Parathyroid adenoma (tissue), 2 donors: ENCODE data around the gene ATP2B2.

Experiments used
- H2AFZ ChIP-seq: fragments of 300-600 bp; sonication (generic); one replicate; pipeline ENCODE4 v1.7.0; 2017; ENCODE audit warnings: antibody characterized with exemption, mild to moderate bottlenecking
- H3K27ac ChIP-seq: fragments of 300-600 bp; sonication (generic); one replicate; pipeline ENCODE4 v1.7.0; 2017
- H3K27me3 ChIP-seq: fragments of 300-600 bp; sonication (generic); one replicate; pipeline ENCODE4 v1.7.0; 2017; ENCODE audit warnings: low read length; ENCODE audit not compliant: control insufficient read depth, insufficient read depth
- H3K36me3 ChIP-seq: fragments of 300-600 bp; sonication (generic); one replicate; pipeline ENCODE4 v1.7.0; 2017; ENCODE audit warnings: low read length; ENCODE audit not compliant: control insufficient read depth, insufficient read depth
- H3K4me1 ChIP-seq: fragments of 300-600 bp; sonication (generic); one replicate; pipeline ENCODE4 v1.7.0; 2017; ENCODE audit warnings: control low read depth
- H3K4me2 ChIP-seq: fragments of 300-600 bp; sonication (generic); one replicate; pipeline ENCODE4 v1.7.0; 2017; ENCODE audit warnings: low read length
- H3K4me3 ChIP-seq: fragments of 300-600 bp; sonication (generic); one replicate; pipeline ENCODE4 v1.7.0; 2017; ENCODE audit warnings: low read depth, low read length
- H3K79me2 ChIP-seq: fragments of 300-600 bp; sonication (generic); one replicate; pipeline ENCODE4 v1.7.0; 2017; ENCODE audit warnings: control low read depth
- H3K9ac ChIP-seq: fragments of 300-600 bp; sonication (generic); one replicate; pipeline ENCODE4 v1.7.0; 2017; ENCODE audit warnings: mild to moderate bottlenecking
- H3K9me3 ChIP-seq: fragments of 300-600 bp; sonication (generic); one replicate; pipeline ENCODE4 v1.7.0; 2017; ENCODE audit warnings: low read length; ENCODE audit not compliant: control insufficient read depth
- TF ChIP-seq, protein P1 (sequence below): fragments of 300-600 bp; sonication (generic); IDR thresholded peaks from one replicate; pipeline ENCODE4 v1.7.0; 2017; ENCODE audit warnings: antibody characterized with exemption, mild to moderate bottlenecking
- donor health status: primary hyperparathyroidism.

ATP2B2 gene

DNA sequence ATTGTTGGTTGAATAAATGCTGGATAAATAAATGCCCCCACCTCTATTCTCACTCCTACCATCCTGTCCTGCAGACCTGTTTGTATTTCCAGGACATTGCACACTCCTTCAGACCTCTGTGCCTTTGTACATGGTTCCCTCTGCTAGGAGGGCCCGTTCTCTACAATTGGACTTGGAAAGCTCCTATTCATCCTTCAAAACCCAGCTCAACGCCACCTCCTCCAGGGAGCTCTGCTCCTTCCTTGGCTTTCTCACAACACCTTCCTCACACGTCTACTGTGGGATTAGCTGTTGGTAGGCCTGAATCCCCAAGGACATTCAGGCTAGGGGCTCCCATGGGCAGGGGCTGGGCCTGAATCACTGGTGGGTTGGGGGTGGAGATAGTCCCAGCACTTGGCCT lies 105.8 kb downstream of the ATP2B2 start:
- TF ChIP-seq, protein P1, sequence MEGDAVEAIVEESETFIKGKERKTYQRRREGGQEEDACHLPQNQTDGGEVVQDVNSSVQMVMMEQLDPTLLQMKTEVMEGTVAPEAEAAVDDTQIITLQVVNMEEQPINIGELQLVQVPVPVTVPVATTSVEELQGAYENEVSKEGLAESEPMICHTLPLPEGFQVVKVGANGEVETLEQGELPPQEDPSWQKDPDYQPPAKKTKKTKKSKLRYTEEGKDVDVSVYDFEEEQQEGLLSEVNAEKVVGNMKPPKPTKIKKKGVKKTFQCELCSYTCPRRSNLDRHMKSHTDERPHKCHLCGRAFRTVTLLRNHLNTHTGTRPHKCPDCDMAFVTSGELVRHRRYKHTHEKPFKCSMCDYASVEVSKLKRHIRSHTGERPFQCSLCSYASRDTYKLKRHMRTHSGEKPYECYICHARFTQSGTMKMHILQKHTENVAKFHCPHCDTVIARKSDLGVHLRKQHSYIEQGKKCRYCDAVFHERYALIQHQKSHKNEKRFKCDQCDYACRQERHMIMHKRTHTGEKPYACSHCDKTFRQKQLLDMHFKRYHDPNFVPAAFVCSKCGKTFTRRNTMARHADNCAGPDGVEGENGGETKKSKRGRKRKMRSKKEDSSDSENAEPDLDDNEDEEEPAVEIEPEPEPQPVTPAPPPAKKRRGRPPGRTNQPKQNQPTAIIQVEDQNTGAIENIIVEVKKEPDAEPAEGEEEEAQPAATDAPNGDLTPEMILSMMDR, result no peak
- Histone ChIP-seq H3K79me2 (no peaks in the 10 kb centered on the region), H3K27ac (no peak overlapping the region), H3K4me1 (no peaks in the 10 kb centered on the region), H3K4me3 (no peak overlapping the region), H3K9me3 (no peaks in the 10 kb centered on the region), H3K27me3 (no peaks in the 10 kb centered on the region), H2AFZ (no peak overlapping the region), H3K4me2 (no peak overlapping the region), H3K36me3 (no peaks in the 10 kb centered on the region), H3K9ac (no peak overlapping the region)

DNA sequence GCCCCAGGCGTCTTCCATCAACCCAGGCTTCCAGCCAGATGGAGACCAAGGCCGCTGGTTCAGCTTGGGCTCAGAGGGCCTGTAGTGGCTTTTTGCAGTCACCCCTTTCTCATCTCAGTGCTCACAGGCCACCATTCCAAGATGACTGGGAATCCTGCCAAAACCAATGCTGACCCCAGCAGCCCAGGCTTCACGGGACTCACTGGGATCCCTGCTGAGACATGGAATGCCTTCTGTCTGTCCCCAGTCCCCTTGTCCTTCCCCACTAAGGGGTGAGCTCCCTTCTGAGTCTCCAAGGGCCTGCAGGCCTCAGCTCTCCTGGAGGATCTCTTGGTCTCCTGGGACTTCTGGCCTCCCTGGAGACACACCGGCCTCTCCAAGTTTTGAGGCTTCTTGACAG lies 107.0 kb downstream of the ATP2B2 start:
- no peak overlapping the region for H3K4me3 ChIP-seq
- TF ChIP-seq, protein P1, result no peak
- H3K79me2 ChIP-seq, result no peaks in the 10 kb centered on the region
- H3K4me1 ChIP-seq, result no peaks in the 10 kb centered on the region
- no peak overlapping the region for H3K4me2 ChIP-seq
- no peak overlapping the region for H3K27ac ChIP-seq
- no peaks in the 10 kb centered on the region for H3K27me3 ChIP-seq
- H2AFZ ChIP-seq, result no peak overlapping the region
- no peaks in the 10 kb centered on the region for H3K9me3 ChIP-seq
- no peaks in the 10 kb centered on the region for H3K36me3 ChIP-seq
- no peak overlapping the region for H3K9ac ChIP-seq

DNA sequence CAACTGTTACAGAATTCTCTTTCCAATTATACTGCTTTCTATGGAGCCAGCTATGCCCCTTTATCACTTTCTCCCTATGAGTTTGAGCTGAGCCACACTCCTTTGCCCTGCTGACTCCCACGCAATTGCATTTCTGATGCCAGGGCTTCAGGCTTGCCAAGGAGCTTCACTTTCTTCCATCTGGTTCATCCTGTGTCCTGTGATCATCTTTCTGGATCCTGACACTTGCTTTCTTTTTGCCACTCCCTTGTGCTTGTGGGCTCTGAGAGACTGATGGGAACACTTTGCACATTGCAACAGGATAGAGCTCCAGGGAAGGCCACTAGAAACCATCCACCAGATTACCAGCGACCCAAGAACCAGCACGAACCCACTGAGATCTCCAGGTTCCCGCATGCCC lies 107.5 kb downstream of the ATP2B2 start:
- Histone ChIP-seq H3K9ac (no peak overlapping the region), H3K36me3 (no peaks in the 10 kb centered on the region)
- TF ChIP-seq, protein P1, result no peak

DNA sequence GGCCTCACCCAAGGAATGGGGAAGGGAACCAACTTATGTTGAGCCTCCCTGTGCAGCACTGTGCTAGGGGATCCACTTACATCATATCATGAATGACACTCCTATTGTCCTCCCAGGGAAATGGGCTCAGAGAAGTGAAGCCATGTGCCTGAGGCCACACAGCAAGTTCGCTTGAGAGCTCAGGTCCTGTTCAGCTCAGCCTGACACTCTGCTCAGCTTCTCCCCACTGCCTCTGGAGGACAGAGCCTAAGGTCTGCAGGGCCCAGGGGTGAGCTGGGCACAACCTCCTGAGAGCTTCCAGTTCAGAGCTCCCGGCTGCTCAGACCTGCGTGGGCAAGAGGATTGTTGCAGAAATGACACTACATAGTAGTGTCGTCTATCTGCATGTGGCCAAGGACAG lies 108.5 kb downstream of the ATP2B2 start:
- H3K27ac ChIP-seq, result no peak overlapping the region
- no peaks in the 10 kb centered on the region for H3K9me3 ChIP-seq
- no peaks in the 10 kb centered on the region for H3K27me3 ChIP-seq
- no peak overlapping the region for H3K9ac ChIP-seq
- H3K79me2 ChIP-seq, result no peaks in the 10 kb centered on the region
- H3K4me1 ChIP-seq, result no peaks in the 10 kb centered on the region
- H3K4me3 ChIP-seq, result no peak overlapping the region
- no peak overlapping the region for H3K4me2 ChIP-seq
- H2AFZ ChIP-seq, result no peak overlapping the region
- H3K36me3 ChIP-seq, result no peaks in the 10 kb centered on the region
- TF ChIP-seq, protein P1, result no peak

More for the DNA sequence above, 107.5 kb downstream of the ATP2B2 start:
- Histone ChIP-seq H3K27me3 (no peaks in the 10 kb centered on the region), H3K4me3 (no peak overlapping the region), H3K9me3 (no peaks in the 10 kb centered on the region), H3K4me1 (no peaks in the 10 kb centered on the region), H2AFZ (no peak overlapping the region), H3K4me2 (no peak overlapping the region), H3K27ac (no peak overlapping the region), H3K79me2 (no peaks in the 10 kb centered on the region)

DNA sequence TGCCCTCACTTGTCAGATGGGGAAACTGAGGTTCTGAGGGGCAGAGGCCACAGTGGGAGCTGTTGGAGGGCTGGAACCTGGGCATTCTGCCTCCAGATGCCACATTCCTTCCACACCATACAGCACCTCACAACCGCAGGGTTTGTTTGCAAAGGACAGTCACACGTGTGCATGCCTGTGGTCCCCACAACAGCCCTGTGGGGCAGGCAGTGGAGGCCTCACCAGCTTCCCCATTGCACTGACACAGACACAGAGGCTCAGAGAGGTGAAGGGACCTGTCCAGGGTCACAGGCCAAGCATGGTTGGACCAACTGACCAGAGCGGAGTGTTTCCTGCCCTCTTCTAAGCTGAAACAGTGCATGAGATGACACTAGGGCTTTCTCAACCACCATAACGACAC lies 109.3 kb downstream of the ATP2B2 start:
- H2AFZ ChIP-seq, result no peak overlapping the region
- H3K36me3 ChIP-seq, result no peaks in the 10 kb centered on the region
- no peaks in the 10 kb centered on the region for H3K79me2 ChIP-seq
- H3K27ac ChIP-seq, result no peak overlapping the region
- H3K27me3 ChIP-seq, result no peaks in the 10 kb centered on the region
- no peaks in the 10 kb centered on the region for H3K9me3 ChIP-seq
- no peak overlapping the region for H3K4me3 ChIP-seq
- H3K4me1 ChIP-seq, result peaks cover 3% of the 10 kb centered on the region
- H3K9ac ChIP-seq, result no peak overlapping the region
- TF ChIP-seq, protein P1, result no peak
- H3K4me2 ChIP-seq, result no peak overlapping the region
